ENCODE measurements around the gene MPHOSPH8. TPM values are rescaled to one million over a fixed set of nuclear protein-coding genes. Genes with fewer than 3 reads are reported as not detected.

Gene MPHOSPH8
- total RNA-seq, 2 donors from 2014 or later: 40.3 to 56.5 TPM

DNA sequence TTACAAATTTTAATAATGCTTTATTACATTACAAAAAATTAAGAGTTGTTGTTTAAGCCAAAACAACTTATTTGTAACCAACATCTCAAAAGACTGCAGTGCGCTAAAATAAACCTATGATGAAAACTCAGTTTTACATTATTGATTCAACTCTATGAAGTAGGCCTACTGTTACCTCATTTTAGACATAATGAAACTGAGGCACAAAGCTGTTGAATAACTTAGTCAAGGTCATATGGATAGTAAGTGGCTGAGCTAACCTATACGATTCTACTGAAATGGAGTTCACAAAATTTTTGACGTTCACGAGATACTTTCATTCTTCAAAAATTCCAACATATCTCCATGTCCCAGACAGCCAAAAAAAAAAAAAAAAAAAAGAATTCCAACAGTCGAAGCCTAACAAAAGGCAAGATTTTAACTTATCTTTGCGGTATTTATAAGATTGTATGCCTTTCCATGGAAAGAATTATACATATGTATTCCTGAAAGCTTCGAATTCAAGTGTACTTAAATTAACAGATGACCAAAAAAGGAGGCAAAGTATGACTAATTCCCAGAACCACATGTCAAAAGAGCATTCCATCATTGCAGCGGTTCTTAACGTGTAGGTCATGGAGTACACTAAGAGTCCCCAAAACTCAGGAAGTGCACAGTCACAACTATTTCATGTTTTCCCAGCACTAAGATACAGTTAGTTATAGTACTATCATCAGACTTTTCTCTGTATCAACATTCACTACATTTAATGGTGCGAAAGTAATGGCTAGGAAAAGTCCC is 79.9 kb downstream of the MPHOSPH8 start:
- no peak for DNase-seq
- Mint-ChIP-seq H3K27ac (no peak overlapping the region), H3K4me3 (no peak overlapping the region), H3K27me3 (no peaks in the 10 kb centered on the region), H3K4me1 (peaks cover 3% of the 10 kb centered on the region), H3K36me3 (ENCODE audit: low read depth) (no peaks in the 10 kb centered on the region)
- no peaks in the 10 kb centered on the region for H3K9me3 ChIP-seq (ENCODE audit: control insufficient read depth, low read length, poor library complexity, severe bottlenecking)
- no peak for ATAC-seq

DNA sequence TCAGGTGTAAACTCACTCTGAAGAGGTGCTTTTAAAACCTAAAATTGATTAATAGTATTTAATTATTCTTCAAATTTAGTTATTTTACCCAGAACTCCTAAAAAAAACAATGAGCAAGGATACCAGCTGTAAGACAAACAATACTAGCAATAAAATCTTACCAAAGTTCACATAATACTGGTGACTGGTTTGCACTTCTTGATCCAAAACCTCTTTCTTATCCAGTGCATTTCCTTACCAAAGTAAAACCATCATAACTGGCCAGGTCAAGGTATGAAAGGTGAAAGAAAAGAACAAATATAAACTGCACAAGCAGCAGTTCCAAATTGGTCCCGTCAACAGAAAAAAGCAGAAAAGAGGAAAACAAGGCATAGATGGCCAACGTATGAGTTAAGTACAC is 86.6 kb downstream of the MPHOSPH8 start:
- no peak overlapping the region for H3K4me3 Mint-ChIP-seq
- H3K27me3 Mint-ChIP-seq: no peaks in the 10 kb centered on the region
- no peak overlapping the region for H3K27ac Mint-ChIP-seq
- ATAC-seq (no peak), DNase-seq (no peak)
- H3K9me3 ChIP-seq (ENCODE audit: control insufficient read depth, low read length, poor library complexity, severe bottlenecking): no peaks in the 10 kb centered on the region
- H3K4me1 Mint-ChIP-seq: peaks cover 8% of the 10 kb centered on the region
- H3K36me3 Mint-ChIP-seq (ENCODE audit: low read depth): no peaks in the 10 kb centered on the region

Other genes starting within 250 kb of the MPHOSPH8 start
- under 1 TPM in 1 of 2 donors, not detected in 1; 0.22 TPM for gene TPTE2, start 72.1 kb upstream of the MPHOSPH8 start, total RNA-seq
- 10 to 100 TPM; 75.2 to 84.9 TPM for gene PSPC1, start 149.3 kb downstream of the MPHOSPH8 start, total RNA-seq
- gene ZMYM5, start 230.0 kb downstream of the MPHOSPH8 start, total RNA-seq: 10 to 100 TPM; 23.0 to 26.3 TPM

All from T-helper 17 cell (primary cell).